HepG2 (cell line): ENCODE data around the gene DOCK4. TPM values are rescaled to one million over a fixed set of nuclear protein-coding genes. Genes with fewer than 3 reads are reported as not detected.

Source experiments
- ATAC-seq: fragments of 200-7000 bp; cut with Tn5 transposase; 3 replicates; pipeline ENCODE4 v1.9.1; 2020; ENCODE audit warnings: mild to moderate bottlenecking, moderate library complexity
- BruUV-seq: library from RNA; stranded (reverse); fragments of 400-500 nt; replicated peaks from 2 replicates; lab custom pipeline; 2021; lab: Mats Ljungman, UMichigan
- CTCF ChIA-PET: fragments of 300-600 bp; formaldehyde crosslinking; extraction: SDS; loops from one replicate; lab custom pipeline; 2021; ENCODE audit warnings: low total read pairs, inconsistent platforms, low intra/inter-chr PET ratio; lab: Yijun Ruan, JAX
- POLR2A ChIA-PET: fragments of 350-600 bp; sonication (Branson Sonifier 250); formaldehyde crosslinking; loops from one replicate; lab custom pipeline; 2020; ENCODE audit warnings: antibody characterized with exemption, inconsistent platforms; lab: Yijun Ruan, JAX
- DNase-seq: peaks from one replicate; pipeline ENCODE4 v3.0.0-alpha.2; 2015; ENCODE audit warnings: low spot score
- FAIRE-seq: peaks from 3 replicates; lab custom pipeline; 2011; peaks lifted over from hg19 to GRCh38; lab: Jason Lieb, UNC
- H2AFZ ChIP-seq: one replicate; pipeline ENCODE4 v1.6.1; 2011; ENCODE audit warnings: low read length, inconsistent platforms
- H3K27ac ChIP-seq: fragments of 300-600 bp; 3 replicates; pipeline ENCODE4 v1.8.0; 2011; ENCODE audit warnings: mixed run types, mild to moderate bottlenecking, mixed read lengths, low read length, inconsistent platforms; ENCODE audit not compliant: insufficient read depth; ENCODE audit errors: extremely low read length
- H3K27me3 ChIP-seq, 2 experiments: fragments of 200-600 bp in 1 of 2; 2 replicates in 1 of 2; 3 replicates in 1 of 2; pipeline versions ENCODE4 v1.6.0 to v1.8.0; 2011; ENCODE audit warnings: low read length in 2 of 2, mild to moderate bottlenecking in 2 of 2, moderate library complexity in 2 of 2, inconsistent platforms in 1 of 2; ENCODE audit not compliant: insufficient read depth in 2 of 2, control insufficient read depth in 1 of 2
- H3K36me3 ChIP-seq, 2 experiments: fragments of 200-600 bp in 1 of 2; replicated peaks in 1 of 2; 2 replicates in 1 of 2; 3 replicates in 1 of 2; pipeline versions ENCODE4 v1.5.1 to v1.8.0; 2011; ENCODE audit warnings: low read length in 2 of 2, inconsistent platforms in 1 of 2; ENCODE audit not compliant: insufficient read depth in 2 of 2, control insufficient read depth in 1 of 2
- H3K4me1 ChIP-seq: 2 replicates; pipeline ENCODE4 v1.5.1; 2012; ENCODE audit warnings: low read length, inconsistent platforms; ENCODE audit not compliant: insufficient read depth
- H3K4me2 ChIP-seq: 2 replicates; pipeline ENCODE4 v1.6.0; 2011; ENCODE audit warnings: low read depth, low read length, inconsistent platforms
- H3K4me3 ChIP-seq, 3 experiments: fragments of 200-600 bp in 1 of 3; sonication (generic), shearing (Covaris generic) in 1 of 3; replicated peaks in 1 of 3; 2 replicates each; pipeline ENCODE4 v1.5.1; 2011 to 2016; ENCODE audit warnings: low read length in 3 of 3, inconsistent platforms in 2 of 3, low read depth in 2 of 3, mild to moderate bottlenecking in 2 of 3, control low read depth in 1 of 3, mixed read lengths in 1 of 3; ENCODE audit not compliant: insufficient read depth in 1 of 3
- H3K79me2 ChIP-seq: one replicate; pipeline ENCODE4 v1.6.1; 2011; ENCODE audit warnings: low read length, inconsistent platforms; ENCODE audit not compliant: insufficient read depth
- H3K9ac ChIP-seq: 2 replicates; pipeline ENCODE4 v1.6.0; 2011; ENCODE audit warnings: mild to moderate bottlenecking, low read depth, low read length, inconsistent platforms; ENCODE audit not compliant: insufficient read depth
- H3K9me3 ChIP-seq: 2 replicates; pipeline ENCODE4 v1.5.1; 2012; ENCODE audit warnings: mild to moderate bottlenecking, low read length
- H4K20me1 ChIP-seq: 2 replicates; pipeline ENCODE4 v1.6.0; 2011; ENCODE audit warnings: inconsistent platforms, mild to moderate bottlenecking, low read length, moderate library complexity; ENCODE audit not compliant: insufficient read depth
- BRD4 ChIP-seq: sonication (generic); formaldehyde crosslinking; IDR thresholded peaks from 2 replicates; pipeline ENCODE4 v1.4.0; 2020; ENCODE audit warnings: missing genetic modification reagents
- GRHL1 ChIP-seq: sonication (generic); formaldehyde crosslinking; conservative IDR thresholded peaks from 2 replicates; pipeline ENCODE4 v1.8.0; 2022; ENCODE audit warnings: missing genetic modification reagents
- HMGXB4 ChIP-seq, 2 experiments: sonication (generic) in 1 of 2; formaldehyde crosslinking in 1 of 2; IDR thresholded peaks; 2 replicates each; pipeline versions ENCODE4 v1.4.0 to v1.6.1; 2018 to 2020; ENCODE audit warnings: missing genetic modification reagents in 2 of 2, borderline replicate concordance in 1 of 2, low read depth in 1 of 2, mild to moderate bottlenecking in 1 of 2, missing biosample characterization in 1 of 2
- SAP130 ChIP-seq: IDR thresholded peaks from 2 replicates; pipeline ENCODE4 v1.6.1; 2016; ENCODE audit warnings: low read depth
- SOX6 ChIP-seq, 2 experiments: fragments of 450-650 bp in 1 of 2; sonication (generic) in 1 of 2; formaldehyde crosslinking in 1 of 2; IDR thresholded peaks; 2 replicates each; pipeline versions ENCODE4 v1.4.0 to v1.6.1; 2017 to 2020; ENCODE audit warnings: antibody characterized with exemption in 1 of 2, mild to moderate bottlenecking in 1 of 2, missing genetic modification reagents in 1 of 2
- SRSF1 ChIP-seq: fragments of 200-400 bp; formaldehyde crosslinking; optimal IDR thresholded peaks from 2 replicates; pipeline ENCODE3; 2017; ENCODE audit warnings: mild to moderate bottlenecking, low read depth, low read length, moderate library complexity
- SRY ChIP-seq: sonication (generic); formaldehyde crosslinking; IDR thresholded peaks from 2 replicates; pipeline ENCODE4 v1.8.0; 2022; ENCODE audit warnings: mild to moderate bottlenecking, missing genetic modification reagents
- ZFP37 ChIP-seq: sonication (generic); formaldehyde crosslinking; IDR thresholded peaks from 2 replicates; pipeline ENCODE4 v1.4.0; 2020; ENCODE audit warnings: missing genetic modification reagents, borderline replicate concordance
- ZNF557 ChIP-seq: sonication (generic); formaldehyde crosslinking; IDR thresholded peaks from 2 replicates; pipeline ENCODE4 v1.4.0; 2020; ENCODE audit warnings: missing genetic modification reagents
- ZNF577 ChIP-seq: sonication (generic); formaldehyde crosslinking; IDR thresholded peaks from 2 replicates; pipeline ENCODE4 v1.4.0; 2020; ENCODE audit warnings: mild to moderate bottlenecking, low read depth, missing genetic modification reagents, borderline replicate concordance
- ZNF615 ChIP-seq: sonication (generic); formaldehyde crosslinking; IDR thresholded peaks from 2 replicates; pipeline ENCODE4 v1.5.0; 2020; ENCODE audit warnings: mild to moderate bottlenecking, missing genetic modification reagents, borderline replicate concordance
- WGBS: methylation state at CpG from one replicate; pipeline ENCODE4 v1.1.6; 2017; ENCODE audit warnings: low lambda C conversion rate; 5-methylcytosine and 5-hydroxymethylcytosine counted together
- in situ Hi-C: cut with HindIII; loops from 2 replicates; pipeline ENCODE4 v1.10.0; 2017; ENCODE audit warnings: low pct_unique_long_range_greater_than_20kb; ENCODE audit not compliant: extremely low pct_ligation_motif_present
- intact Hi-C: fragments of 100-400 bp; cut with micrococcal nuclease; formaldehyde crosslinking; loops from one replicate; pipeline ENCODE4 v1.10.0; 2022; ENCODE audit not compliant: unreplicated experiment
- polyA plus RNA-seq, 8 experiments: library from polyadenylated mRNA; depleted of rRNA in 3 of 8; stranded (reverse) in 7 of 8; unstranded in 1 of 8; fragments of >200 nt; fragmentation: Illumina TruSeq in 4 of 8; extraction: Trizol in 4 of 8; gene quantifications; 2 replicates each; pipeline versions ENCODE4 v1.2.1 to v1.2.3, GENCODE V29; 2011 to 2016; ENCODE audit warnings: low read depth in 4 of 8, missing spikeins in 1 of 8, mixed read lengths in 1 of 8; ENCODE audit not compliant: insufficient read depth in 1 of 8
- total RNA-seq, 5 experiments: library from RNA; depleted of rRNA; stranded (reverse); fragments of >200 nt; fragmentation: Illumina TruSeq; extraction: Trizol; gene quantifications; 2 replicates each; pipeline ENCODE4 v1.2.3, GENCODE V29; 2016; ENCODE audit warnings: low read depth in 1 of 5
- TF ChIP-seq, protein P1 (sequence below): sonication (generic); formaldehyde crosslinking; IDR thresholded peaks from 2 replicates; pipeline ENCODE4 v1.5.0; 2020; ENCODE audit warnings: mild to moderate bottlenecking, missing genetic modification reagents

DOCK4 gene
- total and polyA plus RNA-seq, 2 of the 13 experiments (the other 11 are each of a cell fraction or from before 2014, with no cell fraction given): 13.5 to 17.4 TPM

- no peaks in the 10 kb centered on the region for H3K36me3 ChIP-seq
- H3K27ac ChIP-seq: no peak overlapping the region
- FAIRE-seq (no peak), ATAC-seq (no peak), DNase-seq (no peak)
- TF ChIP-seq, protein P1, sequence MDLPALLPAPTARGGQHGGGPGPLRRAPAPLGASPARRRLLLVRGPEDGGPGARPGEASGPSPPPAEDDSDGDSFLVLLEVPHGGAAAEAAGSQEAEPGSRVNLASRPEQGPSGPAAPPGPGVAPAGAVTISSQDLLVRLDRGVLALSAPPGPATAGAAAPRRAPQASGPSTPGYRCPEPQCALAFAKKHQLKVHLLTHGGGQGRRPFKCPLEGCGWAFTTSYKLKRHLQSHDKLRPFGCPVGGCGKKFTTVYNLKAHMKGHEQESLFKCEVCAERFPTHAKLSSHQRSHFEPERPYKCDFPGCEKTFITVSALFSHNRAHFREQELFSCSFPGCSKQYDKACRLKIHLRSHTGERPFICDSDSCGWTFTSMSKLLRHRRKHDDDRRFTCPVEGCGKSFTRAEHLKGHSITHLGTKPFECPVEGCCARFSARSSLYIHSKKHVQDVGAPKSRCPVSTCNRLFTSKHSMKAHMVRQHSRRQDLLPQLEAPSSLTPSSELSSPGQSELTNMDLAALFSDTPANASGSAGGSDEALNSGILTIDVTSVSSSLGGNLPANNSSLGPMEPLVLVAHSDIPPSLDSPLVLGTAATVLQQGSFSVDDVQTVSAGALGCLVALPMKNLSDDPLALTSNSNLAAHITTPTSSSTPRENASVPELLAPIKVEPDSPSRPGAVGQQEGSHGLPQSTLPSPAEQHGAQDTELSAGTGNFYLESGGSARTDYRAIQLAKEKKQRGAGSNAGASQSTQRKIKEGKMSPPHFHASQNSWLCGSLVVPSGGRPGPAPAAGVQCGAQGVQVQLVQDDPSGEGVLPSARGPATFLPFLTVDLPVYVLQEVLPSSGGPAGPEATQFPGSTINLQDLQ (CRISPR knock-in tag): no peak
- no peak for TF ChIP-seq ZNF615 (CRISPR knock-in tag)
- H3K27me3 ChIP-seq: no peaks in the 10 kb centered on the region
- no peak overlapping the region for H3K9ac ChIP-seq
- in situ Hi-C loops (no loop called here), intact Hi-C loops (loop anchor here (5.0 kb wide), 1 partner anchor 860 kb away; no protein-coding TSS in a partner anchor)
- no peaks in the 10 kb centered on the region for H3K9me3 ChIP-seq
- peaks cover 1% of the 10 kb centered on the region; the same call in 1 of the 2 replicates for H4K20me1 ChIP-seq
- CTCF ChIA-PET: no interaction called here
- no peak overlapping the region for H3K4me3 ChIP-seq
- H2AFZ ChIP-seq: no peak overlapping the region
- BruUV-seq: no TSS peak
- peaks cover 15% of the 10 kb centered on the region for H3K4me1 ChIP-seq
- H3K79me2 ChIP-seq: peaks cover 20% of the 10 kb centered on the region
- no peak overlapping the region for H3K4me2 ChIP-seq
- POLR2A ChIA-PET: no interaction called here
Measured at GRCh38 chr7:112122144-112122543, 84.1 kb downstream of the DOCK4 start.

DNA sequence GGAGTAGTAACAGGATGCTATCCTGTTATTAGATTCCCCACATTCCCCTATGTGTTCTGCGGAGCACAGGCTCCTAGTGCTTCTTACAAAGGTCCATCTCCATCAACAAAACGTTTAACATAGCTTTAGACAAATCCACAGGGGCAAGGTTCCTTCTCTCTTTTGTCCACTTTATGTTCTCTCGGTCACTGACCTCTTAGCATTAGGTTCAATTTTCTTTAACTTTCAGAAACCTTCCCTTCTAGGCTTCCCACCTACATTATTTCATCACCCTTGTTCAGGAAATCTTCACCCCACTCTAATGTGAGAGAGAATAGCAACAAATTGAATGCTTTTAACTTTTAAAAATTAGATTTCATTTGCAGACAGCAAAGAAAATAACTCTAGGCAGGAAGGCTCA is 84.9 kb downstream of the DOCK4 start:
- POLR2A ChIA-PET: no interaction called here
- CTCF ChIA-PET: no interaction called here
- Histone ChIP-seq H3K4me1 (peaks cover 15% of the 10 kb centered on the region), H3K9me3 (no peaks in the 10 kb centered on the region), H3K27me3 (no peaks in the 10 kb centered on the region), H2AFZ (no peak overlapping the region), H3K4me3 (no peak overlapping the region), H3K4me2 (no peak overlapping the region), H3K79me2 (peaks cover 23% of the 10 kb centered on the region), H3K27ac (no peak overlapping the region), H4K20me1 (peaks cover 3% of the 10 kb centered on the region; the same call in 1 of the 2 replicates), H3K36me3 (no peaks in the 10 kb centered on the region), H3K9ac (no peak overlapping the region)
- FAIRE-seq (no peak), ATAC-seq (no peak), DNase-seq (no peak)
- intact Hi-C loops (loop anchor here (5.0 kb wide), 1 partner anchor 859 kb away; no protein-coding TSS in a partner anchor), in situ Hi-C loops (no loop called here)
- no TSS peak for BruUV-seq
- 73% methylated on average over 3 of the region's 3 CpGs for WGBS
- TF ChIP-seq SRY (CRISPR knock-in tag) (no peak), GRHL1 (CRISPR knock-in tag) (no peak), SRSF1 (no peak), ZFP37 (CRISPR knock-in tag) (no peak), HMGXB4 (CRISPR knock-in tag; IDR thresholded peaks at IDR 0.05; ENCODE audit: borderline replicate concordance in 1 of 2, low read depth in 1 of 2) (no peak), SAP130 (CRISPR knock-in tag) (no peak), ZNF577 (CRISPR knock-in tag) (no peak), ZNF557 (CRISPR knock-in tag) (no peak), BRD4 (no peak), SOX6 (IDR thresholded peaks at IDR 0.05) (no peak), SOX6 (CRISPR knock-in tag; IDR thresholded peaks at IDR 0.05) (no peak)
